Endothelial cell of umbilical vein (primary cell): ENCODE results near the gene KL.

Experiments used
- EZH2 ChIP-seq: IDR thresholded peaks from 2 replicates; pipeline ENCODE4 v1.6.1; 2012; ENCODE audit warnings: borderline replicate concordance, low read depth, mild to moderate bottlenecking, moderate library complexity, low read length, inconsistent platforms; ENCODE audit not compliant: severe bottlenecking
- FOS ChIP-seq: IDR thresholded peaks from 2 replicates; pipeline ENCODE4 v1.6.1; 2011; ENCODE audit warnings: mild to moderate bottlenecking, low read length, moderate library complexity, borderline replicate concordance; ENCODE audit not compliant: insufficient read depth
- GATA2 ChIP-seq: IDR thresholded peaks from 2 replicates; pipeline ENCODE4 v1.7.0; 2011; ENCODE audit warnings: low read depth, mild to moderate bottlenecking, moderate library complexity, mixed read lengths, low read length; ENCODE audit not compliant: insufficient read length, insufficient read depth
- JUN ChIP-seq: IDR thresholded peaks from 2 replicates; pipeline ENCODE4 v1.6.1; 2011; ENCODE audit warnings: borderline replicate concordance, low read depth; ENCODE audit not compliant: insufficient read length, insufficient read depth
- MYC ChIP-seq: IDR thresholded peaks from one replicate; pipeline ENCODE4 v1.6.1; 2011; ENCODE audit warnings: mild to moderate bottlenecking, low read depth, low read length
- POLR2A ChIP-seq: IDR thresholded peaks from 2 replicates; pipeline ENCODE4 v1.6.1; 2012; ENCODE audit warnings: low read depth, mild to moderate bottlenecking, control low read depth, low read length
- POLR2AphosphoS5 ChIP-seq: IDR thresholded peaks from 2 replicates; pipeline ENCODE4 v1.6.1; 2012; ENCODE audit warnings: low read depth, mild to moderate bottlenecking, control low read depth, low read length, moderate library complexity; ENCODE audit not compliant: insufficient read depth
- TF ChIP-seq, protein P1 (sequence below), 2 donors: IDR thresholded peaks; 1 replicate in 1 of 2; 2 replicates in 1 of 2; pipeline ENCODE4 v1.5.1; 2011; ENCODE audit warnings: low read length in 2 of 2, mild to moderate bottlenecking in 2 of 2, moderate library complexity in 2 of 2, control low read depth in 1 of 2, inconsistent platforms in 1 of 2, low read depth in 1 of 2; ENCODE audit not compliant: insufficient read depth in 1 of 2; ENCODE audit errors: extremely low read depth in 1 of 2
- TF ChIP-seq, protein P2 (sequence below): IDR thresholded peaks from 2 replicates; pipeline ENCODE4 v1.6.1; 2011; ENCODE audit not compliant: insufficient read depth, insufficient read length

DNA sequence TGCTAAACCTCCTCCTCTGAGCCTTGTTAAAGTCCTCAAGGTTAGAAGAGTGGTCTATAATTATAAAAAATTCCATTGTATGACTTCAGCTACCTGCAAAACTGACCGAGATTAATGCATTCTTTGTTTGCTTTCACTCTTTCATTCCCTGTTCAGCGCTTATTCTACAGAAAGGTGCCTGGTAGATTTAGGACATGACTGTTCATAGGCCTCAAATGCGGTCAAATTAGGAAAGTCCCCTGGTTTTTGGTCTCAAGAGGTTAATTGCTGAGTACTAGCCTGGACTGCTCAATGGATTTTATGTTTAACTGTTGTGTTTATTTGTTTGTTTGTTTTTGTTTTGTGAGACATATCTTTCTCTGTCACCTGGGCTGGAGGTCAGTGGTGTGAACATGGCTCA is 35.4 kb downstream of the KL start:
- TF ChIP-seq, protein P1, sequence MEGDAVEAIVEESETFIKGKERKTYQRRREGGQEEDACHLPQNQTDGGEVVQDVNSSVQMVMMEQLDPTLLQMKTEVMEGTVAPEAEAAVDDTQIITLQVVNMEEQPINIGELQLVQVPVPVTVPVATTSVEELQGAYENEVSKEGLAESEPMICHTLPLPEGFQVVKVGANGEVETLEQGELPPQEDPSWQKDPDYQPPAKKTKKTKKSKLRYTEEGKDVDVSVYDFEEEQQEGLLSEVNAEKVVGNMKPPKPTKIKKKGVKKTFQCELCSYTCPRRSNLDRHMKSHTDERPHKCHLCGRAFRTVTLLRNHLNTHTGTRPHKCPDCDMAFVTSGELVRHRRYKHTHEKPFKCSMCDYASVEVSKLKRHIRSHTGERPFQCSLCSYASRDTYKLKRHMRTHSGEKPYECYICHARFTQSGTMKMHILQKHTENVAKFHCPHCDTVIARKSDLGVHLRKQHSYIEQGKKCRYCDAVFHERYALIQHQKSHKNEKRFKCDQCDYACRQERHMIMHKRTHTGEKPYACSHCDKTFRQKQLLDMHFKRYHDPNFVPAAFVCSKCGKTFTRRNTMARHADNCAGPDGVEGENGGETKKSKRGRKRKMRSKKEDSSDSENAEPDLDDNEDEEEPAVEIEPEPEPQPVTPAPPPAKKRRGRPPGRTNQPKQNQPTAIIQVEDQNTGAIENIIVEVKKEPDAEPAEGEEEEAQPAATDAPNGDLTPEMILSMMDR (IDR thresholded peaks at IDR 0.05; ENCODE audit: extremely low read depth in 1 of 2, insufficient read depth in 1 of 2, low read depth in 1 of 2, low read length in 2 of 2): no peak
- TF ChIP-seq POLR2A (no peak), MYC (no peak), POLR2AphosphoS5 (no peak), EZH2 (no peak), FOS (no peak), JUN (no peak), GATA2 (no peak)
- TF ChIP-seq, protein P2, sequence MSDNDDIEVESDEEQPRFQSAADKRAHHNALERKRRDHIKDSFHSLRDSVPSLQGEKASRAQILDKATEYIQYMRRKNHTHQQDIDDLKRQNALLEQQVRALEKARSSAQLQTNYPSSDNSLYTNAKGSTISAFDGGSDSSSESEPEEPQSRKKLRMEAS: no peak
